Activated CD4-positive, alpha-beta T cell treated with anti-CD3 and anti-CD28 coated beads, Interleukin-10, Interleukin-2, amounts not matched to agents 100 ng/mL and 50 ng/mL, durations not matched to agents 16 hours and 8 hours (primary cell): ENCODE measurements around the gene ZDHHC18.

ENCODE experiments used
- DNase-seq: peaks from one replicate; pipeline ENCODE4 v3.0.0-alpha.2; 2020

Gene ZDHHC18

DNA sequence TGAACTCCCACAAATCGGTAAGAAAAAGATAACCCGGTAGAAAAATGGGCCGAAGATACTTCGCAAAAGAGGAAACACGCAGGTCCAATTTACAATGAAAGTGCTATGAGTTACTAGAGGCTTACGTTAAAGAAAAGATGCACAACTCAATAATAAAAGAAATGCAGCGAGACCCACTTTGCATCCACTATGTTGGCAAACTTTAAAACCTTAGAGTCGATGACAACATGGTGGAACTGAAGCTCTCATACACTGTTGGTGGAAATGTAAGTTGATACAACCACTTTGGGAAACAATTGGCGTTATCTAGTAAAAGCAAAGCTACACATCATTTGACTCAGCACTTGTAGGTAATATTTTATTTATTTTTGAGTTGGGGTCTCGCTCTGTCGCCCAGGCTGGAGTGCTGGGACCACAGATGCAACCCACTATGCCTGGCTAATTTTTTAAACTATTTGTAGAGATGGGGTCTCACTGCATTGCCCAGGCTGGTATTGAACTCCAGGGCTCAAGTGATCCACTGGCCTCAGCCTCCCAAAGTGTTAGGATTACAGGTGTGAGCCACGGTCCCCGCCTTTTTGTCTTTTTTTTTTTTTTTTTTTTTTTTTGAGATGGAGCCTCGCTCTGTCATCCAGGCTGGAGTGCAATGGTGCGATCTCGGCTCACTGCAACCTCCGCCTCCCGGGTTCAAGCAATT lies 74.5 kb downstream of the ZDHHC18 start:
- no peak for DNase-seq
